ENCODE results near the gene PRKD1. TPM values are rescaled to one million over a fixed set of nuclear protein-coding genes. Genes with fewer than 3 reads are reported as not detected.

PRKD1 gene
- total and polyA plus RNA-seq, 7 donors: 0.65 to 2.5 (median 1.5) TPM

- Histone ChIP-seq H3K27me3 (ENCODE audit: insufficient read depth in 3 of 3, low read length in 2 of 3) (no peaks in the 10 kb centered on the region), H3K9me3 (no peaks in the 10 kb centered on the region), H3K4me1 (no peaks in the 10 kb centered on the region), H3K27ac (no peak overlapping the region), H3K4me3 (no peak overlapping the region), H3K36me3 (ENCODE audit: insufficient read depth in 1 of 2, low read depth in 1 of 2) (no peaks in the 10 kb centered on the region)
- no peak for ATAC-seq
- TF ChIP-seq CTCF (IDR thresholded peaks at IDR 0.05): no peak
- DNase-seq: no peak
- intact Hi-C loops (cut with DNase I): no loop called here
Observed at GRCh38 chr14:29629839-29630238, 297.8 kb downstream of the PRKD1 start.

DNA sequence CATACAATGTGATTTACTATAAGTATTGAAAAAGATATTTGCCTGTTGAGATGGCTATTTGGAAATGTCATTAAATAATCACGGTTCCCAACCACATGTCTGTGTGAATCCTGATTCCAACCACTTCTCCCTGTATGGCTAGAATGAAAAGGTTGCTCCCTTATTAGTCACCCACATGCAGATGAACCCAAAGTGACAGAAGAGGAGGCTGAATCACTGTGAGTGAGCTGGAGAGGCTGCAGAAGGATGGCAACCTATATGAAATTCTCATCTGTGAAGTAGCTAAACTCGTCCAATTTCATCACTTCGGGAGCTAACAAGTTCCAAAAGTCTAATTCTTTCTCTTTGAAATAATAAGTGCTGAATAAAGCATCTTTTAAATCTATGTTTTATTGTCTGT is 300.5 kb downstream of the PRKD1 start:
- intact Hi-C loops (cut with DNase I): no loop called here
- no peak overlapping the region for H3K27ac ChIP-seq
- no peaks in the 10 kb centered on the region for H3K36me3 ChIP-seq (ENCODE audit: insufficient read depth in 1 of 2, low read depth in 1 of 2)
- TF ChIP-seq CTCF (IDR thresholded peaks at IDR 0.05): no peak
- DNase-seq: no peak
- no peak for ATAC-seq
- H3K4me1 ChIP-seq: no peaks in the 10 kb centered on the region
- WGBS, 3 donors: 81 to 87% (median 84%) methylated on average over 3 of the region's 3 CpGs
- no peak overlapping the region for H3K4me3 ChIP-seq
- H3K9me3 ChIP-seq: no peaks in the 10 kb centered on the region
- H3K27me3 ChIP-seq (ENCODE audit: insufficient read depth in 3 of 3, low read length in 2 of 3): no peaks in the 10 kb centered on the region

DNA sequence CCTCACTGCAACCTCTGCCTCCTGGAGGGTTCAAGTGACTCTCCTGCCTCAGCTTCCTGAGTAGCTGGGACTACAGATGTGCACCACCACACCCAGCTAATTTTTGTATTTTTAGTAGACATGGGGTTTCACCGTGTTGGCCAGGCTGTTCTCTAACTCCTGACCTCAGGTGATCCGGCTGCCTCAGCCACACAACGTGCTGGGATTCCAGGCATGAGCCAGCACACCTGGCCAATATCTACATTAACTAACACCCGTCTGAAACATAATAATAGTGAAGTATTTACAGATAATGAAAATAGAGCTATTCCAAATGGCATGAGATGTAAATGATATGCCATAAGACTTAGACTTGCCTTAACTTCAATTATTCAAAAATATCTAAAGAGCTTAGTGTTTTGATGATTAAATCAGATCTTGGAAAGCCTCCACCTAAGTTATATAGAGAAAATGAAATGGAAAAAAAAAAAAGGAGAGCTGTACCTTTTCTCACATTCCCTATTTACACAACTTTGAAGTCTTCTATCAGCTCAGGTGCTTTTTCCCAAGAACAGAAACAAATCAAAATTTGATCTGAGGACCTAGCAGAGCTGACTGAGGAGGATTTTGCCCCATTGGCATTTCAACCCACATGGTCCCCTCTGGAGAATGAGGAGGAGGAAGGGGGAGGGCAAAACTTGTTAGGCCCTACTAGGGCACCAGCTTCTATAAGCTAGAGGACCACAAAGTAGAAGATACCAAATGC is 309.2 kb downstream of the PRKD1 start:
- Histone ChIP-seq H3K4me1 (no peaks in the 10 kb centered on the region), H3K4me3 (no peak overlapping the region), H3K9me3 (no peaks in the 10 kb centered on the region), H3K36me3 (ENCODE audit: insufficient read depth in 1 of 2, low read depth in 1 of 2) (no peaks in the 10 kb centered on the region), H3K27me3 (ENCODE audit: insufficient read depth in 3 of 3, low read length in 2 of 3) (no peaks in the 10 kb centered on the region), H3K27ac (no peak overlapping the region)
- intact Hi-C loops (cut with DNase I): no loop called here
- DNase-seq (no peak), ATAC-seq (no peak)
- no peak for TF ChIP-seq CTCF (IDR thresholded peaks at IDR 0.05)
- 64 to 73% (median 68%) methylated on average over 4 of the region's 4 CpGs for WGBS, 3 donors

DNA sequence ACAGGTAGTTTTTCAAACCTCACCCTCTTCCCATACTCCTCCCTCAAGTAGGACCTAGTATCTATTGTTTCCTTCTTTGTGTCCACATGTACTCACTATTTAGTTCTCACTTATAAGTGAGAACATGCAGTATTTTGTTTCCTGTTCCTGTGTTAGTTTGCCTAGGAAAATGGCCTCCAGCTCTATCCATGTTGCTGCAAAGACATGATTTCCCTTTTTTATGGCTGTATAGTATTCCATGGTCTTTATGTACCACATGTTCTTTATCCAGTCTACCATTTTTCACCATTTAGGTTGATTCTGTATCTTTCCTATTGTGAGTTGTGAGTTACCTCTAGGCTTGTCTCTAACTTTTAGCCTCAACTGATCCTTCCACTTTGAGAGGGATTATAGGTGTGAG is 310.7 kb downstream of the PRKD1 start:
- no peak for TF ChIP-seq CTCF (IDR thresholded peaks at IDR 0.05)
- Histone ChIP-seq H3K27ac (no peak overlapping the region), H3K4me3 (no peak overlapping the region), H3K4me1 (no peaks in the 10 kb centered on the region), H3K9me3 (no peaks in the 10 kb centered on the region), H3K36me3 (ENCODE audit: insufficient read depth in 1 of 2, low read depth in 1 of 2) (no peaks in the 10 kb centered on the region), H3K27me3 (ENCODE audit: insufficient read depth in 3 of 3, low read length in 2 of 3) (no peaks in the 10 kb centered on the region)
- intact Hi-C loops (cut with DNase I): no loop called here
- DNase-seq: no peak
- ATAC-seq: no peak

- Histone ChIP-seq H3K27ac (no peak overlapping the region), H3K36me3 (ENCODE audit: insufficient read depth in 1 of 2, low read depth in 1 of 2) (no peaks in the 10 kb centered on the region), H3K9me3 (no peaks in the 10 kb centered on the region), H3K4me1 (no peaks in the 10 kb centered on the region), H3K27me3 (ENCODE audit: insufficient read depth in 3 of 3, low read length in 2 of 3) (no peaks in the 10 kb centered on the region), H3K4me3 (no peak overlapping the region)
- intact Hi-C loops (cut with DNase I): no loop called here
- no peak for TF ChIP-seq CTCF (IDR thresholded peaks at IDR 0.05)
- ATAC-seq (peak in 1 of 4 donors; percentile 35), DNase-seq (no peak)
- 21 to 44% (median 37%) methylated on average over 2 of the region's 2 CpGs for WGBS, 3 donors
Observed at GRCh38 chr14:29608861-29609260, 318.8 kb downstream of the PRKD1 start.
